ENCODE measurements around the gene CDH23.

- TF ChIP-seq CTCF (conservative IDR thresholded peaks at IDR 0.05 in 1 of 2, IDR thresholded peaks at IDR 0.05 in 1 of 2; ENCODE audit: low read depth in 1 of 2, low read length in 2 of 2) (no peak), EZH2 (IDR thresholded peaks at IDR 0.05; ENCODE audit: low read length, missing control alignments) (no peak)
Observed at GRCh38 chr10:71824333-71824732, 427.6 kb downstream of the CDH23 start.

Measured in fibroblast of lung (primary cell).